ENCODE results near the gene S100A7.

S100A7 gene

DNA sequence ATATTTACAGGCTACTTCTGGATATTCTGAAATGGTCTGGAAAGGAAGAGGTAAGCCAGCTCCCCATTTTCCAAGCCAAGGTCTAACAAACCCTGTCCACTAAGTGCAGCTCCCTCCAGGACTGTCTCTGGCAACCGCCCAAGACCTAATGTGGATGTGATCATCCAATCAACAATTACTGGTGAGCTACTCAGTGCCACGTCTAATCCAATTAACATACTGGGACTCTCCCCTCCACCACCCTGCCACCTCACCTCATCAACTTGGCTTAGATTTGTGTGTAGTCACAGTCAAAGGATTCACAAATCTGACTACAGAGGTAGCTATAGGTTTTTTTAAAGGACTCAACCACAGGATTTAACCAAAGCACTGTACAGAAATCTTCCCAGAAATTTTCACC is 25.4 kb upstream of the S100A7 start:
- no peak overlapping the region for H3K4me2 ChIP-seq (ENCODE audit: low read depth, low read length, poor library complexity, severe bottlenecking)
- TF ChIP-seq, protein P1, sequence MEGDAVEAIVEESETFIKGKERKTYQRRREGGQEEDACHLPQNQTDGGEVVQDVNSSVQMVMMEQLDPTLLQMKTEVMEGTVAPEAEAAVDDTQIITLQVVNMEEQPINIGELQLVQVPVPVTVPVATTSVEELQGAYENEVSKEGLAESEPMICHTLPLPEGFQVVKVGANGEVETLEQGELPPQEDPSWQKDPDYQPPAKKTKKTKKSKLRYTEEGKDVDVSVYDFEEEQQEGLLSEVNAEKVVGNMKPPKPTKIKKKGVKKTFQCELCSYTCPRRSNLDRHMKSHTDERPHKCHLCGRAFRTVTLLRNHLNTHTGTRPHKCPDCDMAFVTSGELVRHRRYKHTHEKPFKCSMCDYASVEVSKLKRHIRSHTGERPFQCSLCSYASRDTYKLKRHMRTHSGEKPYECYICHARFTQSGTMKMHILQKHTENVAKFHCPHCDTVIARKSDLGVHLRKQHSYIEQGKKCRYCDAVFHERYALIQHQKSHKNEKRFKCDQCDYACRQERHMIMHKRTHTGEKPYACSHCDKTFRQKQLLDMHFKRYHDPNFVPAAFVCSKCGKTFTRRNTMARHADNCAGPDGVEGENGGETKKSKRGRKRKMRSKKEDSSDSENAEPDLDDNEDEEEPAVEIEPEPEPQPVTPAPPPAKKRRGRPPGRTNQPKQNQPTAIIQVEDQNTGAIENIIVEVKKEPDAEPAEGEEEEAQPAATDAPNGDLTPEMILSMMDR (conservative IDR thresholded peaks at IDR 0.05; ENCODE audit: low read length) = no peak
- TF ChIP-seq EZH2phosphoT487 (IDR thresholded peaks at IDR 0.05; ENCODE audit: borderline replicate concordance) = no peak
- H3K4me1 ChIP-seq (ENCODE audit: insufficient read depth, low read length, poor library complexity, severe bottlenecking) = no peaks in the 10 kb centered on the region
- no peak overlapping the region for H3K9ac ChIP-seq (ENCODE audit: low read depth, low read length, poor library complexity, severe bottlenecking)
- H3K4me3 ChIP-seq (ENCODE audit: low read length, poor library complexity, severe bottlenecking) = no peak overlapping the region
- no peaks in the 10 kb centered on the region for H3K79me2 ChIP-seq (ENCODE audit: insufficient read depth, low read length)
- H4K20me1 ChIP-seq (ENCODE audit: insufficient read depth, low read length, poor library complexity, severe bottlenecking) = no peaks in the 10 kb centered on the region
- H3F3A ChIP-seq (ENCODE audit: low read depth) = no peaks in the 10 kb centered on the region
- no peaks in the 10 kb centered on the region for H3K27me3 ChIP-seq (ENCODE audit: insufficient read depth, low read length, poor library complexity, severe bottlenecking)
- no peaks in the 10 kb centered on the region for H3K9me2 ChIP-seq (replicated peaks; ENCODE audit: low read depth, low read length)
- H3K9me3 ChIP-seq (ENCODE audit: insufficient read depth, low read depth, low read length) = no peaks in the 10 kb centered on the region
- no peaks in the 10 kb centered on the region for H3K36me3 ChIP-seq (ENCODE audit: insufficient read depth, low read length)
- H2AFZ ChIP-seq (ENCODE audit: low read length) = no peak overlapping the region

DNA sequence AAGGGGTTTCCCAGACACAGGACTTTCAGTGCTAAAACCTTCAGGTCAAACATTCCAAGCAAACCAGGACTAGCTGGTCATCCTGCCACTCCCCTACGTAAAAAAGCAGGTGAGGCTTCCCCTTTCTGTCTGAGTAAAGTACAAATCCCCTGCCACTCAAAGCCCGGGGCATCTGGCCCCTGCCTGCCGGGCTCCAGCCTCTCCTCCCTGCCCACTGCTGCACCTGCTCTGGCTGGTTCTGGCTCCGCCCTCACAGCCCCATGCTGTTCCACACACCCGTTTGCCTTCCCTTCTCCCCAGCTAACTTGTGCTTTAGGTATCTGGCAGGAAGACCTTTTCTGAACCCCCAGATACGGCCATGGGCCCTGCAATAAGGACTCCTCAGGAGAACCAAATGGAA is 23.3 kb upstream of the S100A7 start:
- Histone ChIP-seq H3K4me2 (ENCODE audit: low read depth, low read length, poor library complexity, severe bottlenecking) (no peak overlapping the region), H2AFZ (ENCODE audit: low read length) (no peak overlapping the region), H3K9me2 (replicated peaks; ENCODE audit: low read depth, low read length) (no peaks in the 10 kb centered on the region), H3K4me3 (ENCODE audit: low read length, poor library complexity, severe bottlenecking) (no peak overlapping the region), H3K36me3 (ENCODE audit: insufficient read depth, low read length) (no peaks in the 10 kb centered on the region), H3K79me2 (ENCODE audit: insufficient read depth, low read length) (no peaks in the 10 kb centered on the region), H3K9me3 (ENCODE audit: insufficient read depth, low read depth, low read length) (no peaks in the 10 kb centered on the region), H3F3A (ENCODE audit: low read depth) (no peaks in the 10 kb centered on the region), H3K9ac (ENCODE audit: low read depth, low read length, poor library complexity, severe bottlenecking) (no peak overlapping the region), H3K27me3 (ENCODE audit: insufficient read depth, low read length, poor library complexity, severe bottlenecking) (no peaks in the 10 kb centered on the region), H4K20me1 (ENCODE audit: insufficient read depth, low read length, poor library complexity, severe bottlenecking) (no peaks in the 10 kb centered on the region), H3K4me1 (ENCODE audit: insufficient read depth, low read length, poor library complexity, severe bottlenecking) (no peaks in the 10 kb centered on the region)
- TF ChIP-seq, protein P1 (conservative IDR thresholded peaks at IDR 0.05; ENCODE audit: low read length) = no peak
- TF ChIP-seq EZH2phosphoT487 (IDR thresholded peaks at IDR 0.05; ENCODE audit: borderline replicate concordance) = no peak

DNA sequence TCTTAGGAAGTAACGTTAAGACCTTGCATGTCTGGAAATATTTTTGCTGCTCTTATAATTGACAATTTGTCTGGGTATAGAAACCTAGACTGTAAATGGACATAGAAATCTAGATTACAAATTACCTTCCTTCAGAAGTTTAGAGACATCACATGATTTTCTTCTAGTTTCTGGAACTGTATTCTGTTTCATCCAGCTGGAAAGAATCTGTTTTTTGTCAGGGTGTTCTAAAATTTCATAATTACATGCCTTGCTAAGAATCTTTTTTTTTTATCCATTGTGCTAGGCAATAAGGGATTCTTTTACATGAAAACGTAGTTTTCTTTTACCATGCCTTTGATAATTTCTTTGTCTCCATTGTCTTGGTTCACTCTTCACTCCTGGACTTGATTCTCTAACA is 20.7 kb upstream of the S100A7 start:
- H4K20me1 ChIP-seq (ENCODE audit: insufficient read depth, low read length, poor library complexity, severe bottlenecking) = no peaks in the 10 kb centered on the region
- H3K4me1 ChIP-seq (ENCODE audit: insufficient read depth, low read length, poor library complexity, severe bottlenecking) = no peaks in the 10 kb centered on the region
- H3K36me3 ChIP-seq (ENCODE audit: insufficient read depth, low read length) = no peaks in the 10 kb centered on the region
- H3K27me3 ChIP-seq (ENCODE audit: insufficient read depth, low read length, poor library complexity, severe bottlenecking) = no peaks in the 10 kb centered on the region
- no peaks in the 10 kb centered on the region for H3K79me2 ChIP-seq (ENCODE audit: insufficient read depth, low read length)
- H3K9ac ChIP-seq (ENCODE audit: low read depth, low read length, poor library complexity, severe bottlenecking) = no peak overlapping the region
- H3K9me3 ChIP-seq (ENCODE audit: insufficient read depth, low read depth, low read length) = no peaks in the 10 kb centered on the region
- no peaks in the 10 kb centered on the region for H3F3A ChIP-seq (ENCODE audit: low read depth)
- H3K9me2 ChIP-seq (replicated peaks; ENCODE audit: low read depth, low read length) = no peaks in the 10 kb centered on the region
- TF ChIP-seq, protein P1 (conservative IDR thresholded peaks at IDR 0.05; ENCODE audit: low read length) = no peak
- no peak for TF ChIP-seq EZH2phosphoT487 (IDR thresholded peaks at IDR 0.05; ENCODE audit: borderline replicate concordance)
- no peak overlapping the region for H2AFZ ChIP-seq (ENCODE audit: low read length)
- no peak overlapping the region for H3K4me3 ChIP-seq (ENCODE audit: low read length, poor library complexity, severe bottlenecking)
- H3K4me2 ChIP-seq (ENCODE audit: low read depth, low read length, poor library complexity, severe bottlenecking) = no peak overlapping the region

Measured in Loucy (cell line).